Measurements from ENCODE around the gene LRMDA. TPM values are rescaled to one million over a fixed set of nuclear protein-coding genes. Genes with fewer than 3 reads are reported as not detected.
"Not testable (repeated sequence)": the region's sequence is repeated elsewhere in the genome, so short reads cannot be mapped to it uniquely, and the experiment has no call there.

LRMDA gene
- total RNA-seq, 1 experiment from 2014 or later = not detected

- DNase-seq (ENCODE audit: low spot score) = no peak
- in situ Hi-C loops (cut with HindIII; ENCODE audit: low sequenced_read_pairs) = no loop called here
Observed at GRCh38 chr10:75763652-75764051, 332.2 kb downstream of the LRMDA start.

GRCh38 chr10:75764974-75765788 lies 333.8 kb downstream of the LRMDA start:
- DNase-seq (ENCODE audit: low spot score) = no peak
- in situ Hi-C loops (cut with HindIII; ENCODE audit: low sequenced_read_pairs) = no loop called here

- in situ Hi-C loops (cut with HindIII; ENCODE audit: low sequenced_read_pairs) = no loop called here
- no peak for DNase-seq (ENCODE audit: low spot score)
Observed at GRCh38 chr10:75765789-75766096, 334.3 kb downstream of the LRMDA start.

GRCh38 chr10:75766106-75766505 lies 334.7 kb downstream of the LRMDA start:
- in situ Hi-C loops (cut with HindIII; ENCODE audit: low sequenced_read_pairs) = no loop called here
- DNase-seq (ENCODE audit: low spot score) = no peak

- in situ Hi-C loops (cut with HindIII; ENCODE audit: low sequenced_read_pairs); DNase-seq (ENCODE audit: low spot score): not testable (repeated sequence)
Observed at GRCh38 chr10:75766752-75767151, 335.3 kb downstream of the LRMDA start.

GRCh38 chr10:75770626-75771081 lies 339.2 kb downstream of the LRMDA start:
- in situ Hi-C loops (cut with HindIII; ENCODE audit: low sequenced_read_pairs) = no loop called here
- DNase-seq (ENCODE audit: low spot score) = no peak

- in situ Hi-C loops (cut with HindIII; ENCODE audit: low sequenced_read_pairs) = no loop called here
- no peak for DNase-seq (ENCODE audit: low spot score)
Observed at GRCh38 chr10:75771606-75772005, 340.2 kb downstream of the LRMDA start.

GRCh38 chr10:75772153-75772887 lies 340.9 kb downstream of the LRMDA start:
- DNase-seq (ENCODE audit: low spot score) = no peak
- in situ Hi-C loops (cut with HindIII; ENCODE audit: low sequenced_read_pairs) = no loop called here

- in situ Hi-C loops (cut with HindIII; ENCODE audit: low sequenced_read_pairs) = no loop called here
- no peak for DNase-seq (ENCODE audit: low spot score)
Observed at GRCh38 chr10:75773231-75773780, 341.9 kb downstream of the LRMDA start.

- DNase-seq (ENCODE audit: low spot score) = no peak
- in situ Hi-C loops (cut with HindIII; ENCODE audit: low sequenced_read_pairs) = no loop called here
Observed at GRCh38 chr10:75773813-75774782, 342.7 kb downstream of the LRMDA start.

- no peak for DNase-seq (ENCODE audit: low spot score)
- in situ Hi-C loops (cut with HindIII; ENCODE audit: low sequenced_read_pairs) = no loop called here
Observed at GRCh38 chr10:75774783-75775490, 343.5 kb downstream of the LRMDA start.

- in situ Hi-C loops (cut with HindIII; ENCODE audit: low sequenced_read_pairs) = no loop called here
- DNase-seq (ENCODE audit: low spot score) = no peak
Observed at GRCh38 chr10:75776738-75777504, 345.5 kb downstream of the LRMDA start.

GRCh38 chr10:75778665-75779064 lies 347.2 kb downstream of the LRMDA start:
- in situ Hi-C loops (cut with HindIII; ENCODE audit: low sequenced_read_pairs) = no loop called here
- DNase-seq (ENCODE audit: low spot score) = no peak

GRCh38 chr10:75779276-75779675 lies 347.9 kb downstream of the LRMDA start:
- no peak for DNase-seq (ENCODE audit: low spot score)
- in situ Hi-C loops (cut with HindIII; ENCODE audit: low sequenced_read_pairs) = no loop called here

GRCh38 chr10:75782463-75783248 lies 351.2 kb downstream of the LRMDA start:
- in situ Hi-C loops (cut with HindIII; ENCODE audit: low sequenced_read_pairs) = no loop called here
- DNase-seq (ENCODE audit: low spot score) = no peak

GRCh38 chr10:75788394-75789205 lies 357.2 kb downstream of the LRMDA start:
- DNase-seq (ENCODE audit: low spot score) = no peak
- in situ Hi-C loops (cut with HindIII; ENCODE audit: low sequenced_read_pairs) = no loop called here
